ENCODE measurements around the gene EDN2. TPM values are rescaled to one million over a fixed set of nuclear protein-coding genes. Genes with fewer than 3 reads are reported as not detected.

EDN2 gene
- total RNA-seq, 1 experiment from 2014 or later = not detected

- no peak overlapping the region for H3K4me3 ChIP-seq (ENCODE audit: low read depth, low read length, poor library complexity, severe bottlenecking)
Measured at GRCh38 chr1:41439234-41439633, 45.2 kb downstream of the EDN2 start.

GRCh38 chr1:41438711-41439110, 45.8 kb downstream of the EDN2 start:
- POLR2A ChIA-PET (ENCODE audit: low non-redundant PET) = no interaction called here
- H3K4me1 ChIP-seq (ENCODE audit: insufficient read depth, low read length, poor library complexity, severe bottlenecking) = no peaks in the 10 kb centered on the region
- no peaks in the 10 kb centered on the region for H3K9me3 ChIP-seq (ENCODE audit: low read depth, low read length, poor library complexity, severe bottlenecking)
- no peaks in the 10 kb centered on the region for H3K27me3 ChIP-seq (replicated peaks; ENCODE audit: insufficient read depth, low read depth, low read length, poor library complexity)
- CTCF ChIA-PET = no interaction called here
- DNase-seq (ENCODE audit: low spot score) = no peak
- no peak overlapping the region for H3K4me3 ChIP-seq (ENCODE audit: low read depth, low read length, poor library complexity, severe bottlenecking)
- no peaks in the 10 kb centered on the region for H3K36me3 ChIP-seq (ENCODE audit: insufficient read depth, low read length, poor library complexity, severe bottlenecking)
- BruUV-seq (replicated peaks) = no TSS peak
- intact Hi-C loops (cut with micrococcal nuclease; ENCODE audit: unreplicated experiment) = no loop called here
- no peak overlapping the region for H3K27ac ChIP-seq (ENCODE audit: low read depth, low read length, poor library complexity, severe bottlenecking)
- TF ChIP-seq CTCF (conservative IDR thresholded peaks at IDR 0.05; ENCODE audit: low read depth, low read length) (no peak), EZH2 (IDR thresholded peaks at IDR 0.05; ENCODE audit: borderline replicate concordance, low read depth, low read length, poor library complexity, severe bottlenecking) (no peak)

More at GRCh38 chr1:41439234-41439633, 45.2 kb downstream of the EDN2 start:
- no peak overlapping the region for H3K27ac ChIP-seq (ENCODE audit: low read depth, low read length, poor library complexity, severe bottlenecking)
- peaks cover 2% of the 10 kb centered on the region for H3K9me3 ChIP-seq (ENCODE audit: low read depth, low read length, poor library complexity, severe bottlenecking)
- CTCF ChIA-PET = no interaction called here
- intact Hi-C loops (cut with micrococcal nuclease; ENCODE audit: unreplicated experiment) = no loop called here
- DNase-seq (ENCODE audit: low spot score) = no peak
- TF ChIP-seq EZH2 (IDR thresholded peaks at IDR 0.05; ENCODE audit: borderline replicate concordance, low read depth, low read length, poor library complexity, severe bottlenecking) (no peak), CTCF (conservative IDR thresholded peaks at IDR 0.05; ENCODE audit: low read depth, low read length) (no peak)
- no peaks in the 10 kb centered on the region for H3K36me3 ChIP-seq (ENCODE audit: insufficient read depth, low read length, poor library complexity, severe bottlenecking)
- BruUV-seq (replicated peaks) = no TSS peak
- no peaks in the 10 kb centered on the region for H3K4me1 ChIP-seq (ENCODE audit: insufficient read depth, low read length, poor library complexity, severe bottlenecking)
- no peaks in the 10 kb centered on the region for H3K27me3 ChIP-seq (replicated peaks; ENCODE audit: insufficient read depth, low read depth, low read length, poor library complexity)
- POLR2A ChIA-PET (ENCODE audit: low non-redundant PET) = no interaction called here

- H3K27ac ChIP-seq (ENCODE audit: low read depth, low read length, poor library complexity, severe bottlenecking) = no peak overlapping the region
Measured at GRCh38 chr1:41437011-41437355, 47.5 kb downstream of the EDN2 start.

More at GRCh38 chr1:41437011-41437355, 47.5 kb downstream of the EDN2 start:
- no peaks in the 10 kb centered on the region for H3K36me3 ChIP-seq (ENCODE audit: insufficient read depth, low read length, poor library complexity, severe bottlenecking)
- H3K9me3 ChIP-seq (ENCODE audit: low read depth, low read length, poor library complexity, severe bottlenecking) = no peaks in the 10 kb centered on the region
- H3K4me3 ChIP-seq (ENCODE audit: low read depth, low read length, poor library complexity, severe bottlenecking) = no peak overlapping the region
- POLR2A ChIA-PET (ENCODE audit: low non-redundant PET) = no interaction called here
- DNase-seq (ENCODE audit: low spot score) = no peak
- no peaks in the 10 kb centered on the region for H3K27me3 ChIP-seq (replicated peaks; ENCODE audit: insufficient read depth, low read depth, low read length, poor library complexity)
- CTCF ChIA-PET = no interaction called here
- intact Hi-C loops (cut with micrococcal nuclease; ENCODE audit: unreplicated experiment) = no loop called here
- no TSS peak for BruUV-seq (replicated peaks)
- no peaks in the 10 kb centered on the region for H3K4me1 ChIP-seq (ENCODE audit: insufficient read depth, low read length, poor library complexity, severe bottlenecking)
- no peak for TF ChIP-seq CTCF (conservative IDR thresholded peaks at IDR 0.05; ENCODE audit: low read depth, low read length)
- no peak for TF ChIP-seq EZH2 (IDR thresholded peaks at IDR 0.05; ENCODE audit: borderline replicate concordance, low read depth, low read length, poor library complexity, severe bottlenecking)
